Endothelial cell of umbilical vein (primary cell): ENCODE data around the gene CAP2. TPM values are rescaled to one million over a fixed set of nuclear protein-coding genes. Genes with fewer than 3 reads are reported as not detected.

Experiments used
- BruUV-seq: library from RNA; stranded (reverse); fragments of 400-500 nt; replicated peaks from 2 replicates; lab custom pipeline; 2021; lab: Mats Ljungman, UMichigan
- CTCF ChIA-PET: fragments of 300-600, 350-600 bp; sonication (Branson Sonifier 250); formaldehyde crosslinking; loops from one replicate; lab custom pipeline; 2021; ENCODE audit warnings: antibody characterized with exemption, inconsistent platforms; lab: Charles Lee
- POLR2A ChIA-PET: fragments of 300-600, 350-600 bp; sonication (Branson Sonifier 250); formaldehyde crosslinking; loops from one replicate; lab custom pipeline; 2021; ENCODE audit warnings: antibody characterized with exemption, inconsistent platforms; lab: Charles Lee
- DNase-seq: peaks from one replicate; pipeline ENCODE4 v3.0.0-alpha.2; 2011; ENCODE audit warnings: low read depth, low spot score
- FAIRE-seq: peaks from 2 replicates; lab custom pipeline; 2011; peaks lifted over from hg19 to GRCh38; lab: Jason Lieb, UNC
- H2AFZ ChIP-seq: 2 replicates; pipeline ENCODE4 v1.6.0; 2012; ENCODE audit warnings: low read depth, low read length, control low read depth, inconsistent platforms
- H3K27ac ChIP-seq: 2 replicates; pipeline ENCODE4 v1.5.1; 2011; ENCODE audit warnings: low read depth, mild to moderate bottlenecking, control low read depth, low read length, moderate library complexity; ENCODE audit not compliant: insufficient read depth
- H3K27me3 ChIP-seq, 2 experiments: 2 replicates each; pipeline versions ENCODE4 v1.6.0 to v1.6.1; 2011; ENCODE audit warnings: low read length in 2 of 2, mixed read lengths in 1 of 2; ENCODE audit not compliant: control insufficient read depth in 2 of 2, insufficient read depth in 2 of 2
- H3K36me3 ChIP-seq, 2 experiments: 2 replicates in 1 of 2; 3 replicates in 1 of 2; pipeline ENCODE4 v1.5.1; 2011; ENCODE audit warnings: low read length in 2 of 2, mild to moderate bottlenecking in 1 of 2, moderate library complexity in 1 of 2; ENCODE audit not compliant: control insufficient read depth in 2 of 2, insufficient read depth in 2 of 2; ENCODE audit errors: extremely low read depth in 1 of 2
- H3K4me1 ChIP-seq: 3 replicates; pipeline ENCODE4 v1.5.1; 2011; ENCODE audit warnings: mild to moderate bottlenecking, low read length; ENCODE audit not compliant: control insufficient read depth, insufficient read depth; ENCODE audit errors: extremely low read depth
- H3K4me2 ChIP-seq: 2 replicates; pipeline ENCODE4 v1.6.1; 2011; ENCODE audit warnings: low read length, control low read depth, mixed read lengths; ENCODE audit not compliant: insufficient read depth
- H3K4me3 ChIP-seq, 3 experiments: fragments of 200-600 bp in 1 of 3; sonication (generic), shearing (Covaris generic) in 1 of 3; replicated peaks in 1 of 3; 2 replicates each; pipeline ENCODE4 v1.5.1; 2011 to 2016; ENCODE audit warnings: control low read depth in 3 of 3, low read length in 3 of 3, mild to moderate bottlenecking in 2 of 3, inconsistent platforms in 1 of 3, low read depth in 1 of 3, moderate library complexity in 1 of 3; ENCODE audit not compliant: insufficient read depth in 1 of 3
- H3K79me2 ChIP-seq: 2 replicates; pipeline ENCODE4 v1.6.0; 2012; ENCODE audit warnings: low read length, inconsistent platforms; ENCODE audit not compliant: control insufficient read depth, insufficient read depth
- H3K9ac ChIP-seq: replicated peaks from 2 replicates; pipeline ENCODE3; 2011; ENCODE audit warnings: low read length, control low read depth; ENCODE audit not compliant: insufficient read depth; ENCODE audit errors: extremely low read depth
- H3K9me1 ChIP-seq: replicated peaks from 3 replicates; pipeline ENCODE4 v1.6.0; 2011; ENCODE audit warnings: mild to moderate bottlenecking, low read length; ENCODE audit not compliant: control insufficient read depth, insufficient read depth; ENCODE audit errors: extremely low read depth
- H3K9me3 ChIP-seq: replicated peaks from 2 replicates; pipeline ENCODE4 v1.5.1; 2012; ENCODE audit warnings: low read length, inconsistent platforms; ENCODE audit not compliant: control insufficient read depth, insufficient read depth
- H4K20me1 ChIP-seq: replicated peaks from 2 replicates; pipeline ENCODE3; 2011; ENCODE audit warnings: mild to moderate bottlenecking, low read length; ENCODE audit not compliant: control insufficient read depth, insufficient read depth; ENCODE audit errors: extremely low read depth
- CTCF ChIP-seq, 2 donors: IDR thresholded peaks; 1 replicate in 1 of 2; 2 replicates in 1 of 2; pipeline ENCODE4 v1.5.1; 2011; ENCODE audit warnings: low read length in 2 of 2, mild to moderate bottlenecking in 2 of 2, moderate library complexity in 2 of 2, control low read depth in 1 of 2, inconsistent platforms in 1 of 2, low read depth in 1 of 2; ENCODE audit not compliant: insufficient read depth in 1 of 2; ENCODE audit errors: extremely low read depth in 1 of 2
- EZH2 ChIP-seq: IDR thresholded peaks from 2 replicates; pipeline ENCODE4 v1.6.1; 2012; ENCODE audit warnings: borderline replicate concordance, low read depth, mild to moderate bottlenecking, moderate library complexity, low read length, inconsistent platforms; ENCODE audit not compliant: severe bottlenecking
- FOS ChIP-seq: IDR thresholded peaks from 2 replicates; pipeline ENCODE4 v1.6.1; 2011; ENCODE audit warnings: mild to moderate bottlenecking, low read length, moderate library complexity, borderline replicate concordance; ENCODE audit not compliant: insufficient read depth
- GATA2 ChIP-seq: IDR thresholded peaks from 2 replicates; pipeline ENCODE4 v1.7.0; 2011; ENCODE audit warnings: low read depth, mild to moderate bottlenecking, moderate library complexity, mixed read lengths, low read length; ENCODE audit not compliant: insufficient read length, insufficient read depth
- JUN ChIP-seq: IDR thresholded peaks from 2 replicates; pipeline ENCODE4 v1.6.1; 2011; ENCODE audit warnings: borderline replicate concordance, low read depth; ENCODE audit not compliant: insufficient read length, insufficient read depth
- MAX ChIP-seq: IDR thresholded peaks from 2 replicates; pipeline ENCODE4 v1.6.1; 2011; ENCODE audit not compliant: insufficient read depth, insufficient read length
- MYC ChIP-seq: IDR thresholded peaks from one replicate; pipeline ENCODE4 v1.6.1; 2011; ENCODE audit warnings: mild to moderate bottlenecking, low read depth, low read length
- POLR2A ChIP-seq: IDR thresholded peaks from 2 replicates; pipeline ENCODE4 v1.6.1; 2012; ENCODE audit warnings: low read depth, mild to moderate bottlenecking, control low read depth, low read length
- POLR2AphosphoS5 ChIP-seq: IDR thresholded peaks from 2 replicates; pipeline ENCODE4 v1.6.1; 2012; ENCODE audit warnings: low read depth, mild to moderate bottlenecking, control low read depth, low read length, moderate library complexity; ENCODE audit not compliant: insufficient read depth
- dilution Hi-C: fragments of 300-500 bp; cut with MboI; formaldehyde crosslinking; loops from one replicate; pipeline ENCODE4 v1.15.0; 2019; ENCODE audit warnings: low sequenced_read_pairs; ENCODE audit not compliant: extremely low pct_ligation_motif_present
- intact Hi-C: fragments of 100-400 bp; cut with micrococcal nuclease; formaldehyde crosslinking; loops from one replicate; pipeline ENCODE4 v1.10.0; 2022
- polyA plus RNA-seq, 4 experiments: library from polyadenylated mRNA; depleted of rRNA in 3 of 4; stranded (reverse) in 3 of 4; unstranded in 1 of 4; fragments of >200 nt; gene quantifications; 2 replicates each; pipeline versions ENCODE4 v1.2.1 to v1.2.3, GENCODE V29; 2011 to 2012; ENCODE audit warnings: missing spikeins in 1 of 4
- total RNA-seq: library from RNA; stranded (reverse); gene quantifications from 2 replicates; pipeline ENCODE4 v1.2.3, GENCODE V29; 2021

CAP2 gene
- total and polyA plus RNA-seq, 2 donors (not counting 3 experiments of a cell fraction or from before 2014, with no cell fraction given), result 12.2 to 21.3 TPM

GRCh38 chr6:17432356-17432755 is 39.0 kb downstream of the CAP2 start:
- Histone ChIP-seq H3K36me3 (peaks cover 2% of the 10 kb centered on the region in 2 experiments), H3K4me2 (no peak overlapping the region), H2AFZ (no peak overlapping the region), H4K20me1 (no peaks in the 10 kb centered on the region), H3K4me3 (no peak overlapping the region), H3K9ac (no peak overlapping the region), H3K9me1 (no peaks in the 10 kb centered on the region), H3K9me3 (no peaks in the 10 kb centered on the region), H3K27ac (no peak overlapping the region), H3K79me2 (no peaks in the 10 kb centered on the region), H3K4me1 (no peaks in the 10 kb centered on the region), H3K27me3 (no peaks in the 10 kb centered on the region)
- ChIA-PET POLR2A (no interaction called here), CTCF (no interaction called here)
- no peak for TF ChIP-seq POLR2AphosphoS5
- TF ChIP-seq POLR2A, result no peak
- no peak for TF ChIP-seq MAX
- no peak for TF ChIP-seq FOS
- no peak for TF ChIP-seq MYC
- TF ChIP-seq EZH2, result no peak
- no peak for TF ChIP-seq CTCF (IDR thresholded peaks at IDR 0.05; ENCODE audit: extremely low read depth in 1 of 2, insufficient read depth in 1 of 2, low read depth in 1 of 2, low read length in 2 of 2)
- no peak for TF ChIP-seq GATA2
- TF ChIP-seq JUN, result no peak
- DNase-seq (no peak), FAIRE-seq (no peak)
- BruUV-seq, result no TSS peak
- dilution Hi-C loops (no loop called here), intact Hi-C loops (no loop called here)
